G401 (cell line): ENCODE data around the gene TBC1D9B. TPM values are rescaled to one million over a fixed set of nuclear protein-coding genes. Genes with fewer than 3 reads are reported as not detected.

Experiments
- DNase-seq: peaks from one replicate; pipeline ENCODE4 v3.0.0-alpha.2; 2015; ENCODE audit warnings: low spot score
- in situ Hi-C: cut with HindIII; loops from 2 replicates; pipeline ENCODE4 v1.10.0; 2016; ENCODE audit warnings: low sequenced_read_pairs, mixed read lengths
- total RNA-seq: library from RNA; depleted of rRNA; stranded (reverse); fragments of >200 nt; shearing (Covaris generic); gene quantifications from 2 replicates; pipeline ENCODE4 v1.2.3, GENCODE V29; 2014

TBC1D9B gene
- total RNA-seq, 1 experiment from 2014 or later, result 58.0 TPM

DNA sequence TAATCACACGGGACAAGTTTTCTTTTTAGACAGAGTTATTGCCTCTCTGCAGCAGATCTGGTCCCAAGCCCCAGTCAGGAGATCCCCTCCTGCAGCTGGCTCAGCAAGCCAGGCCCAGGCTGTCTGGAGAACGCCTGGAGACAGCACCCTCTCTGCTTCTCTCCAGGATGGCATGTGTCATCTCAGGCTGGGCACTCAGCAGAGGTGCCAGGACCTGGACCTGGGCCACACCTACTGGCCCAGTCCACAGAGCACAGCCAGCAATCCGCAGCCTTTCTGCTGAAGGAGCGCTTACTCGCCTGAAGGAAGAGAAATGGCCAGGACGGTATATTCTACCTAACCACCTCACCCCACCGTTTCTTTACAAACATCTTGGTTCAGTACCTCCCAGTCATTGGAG is 4.7 kb upstream of the TBC1D9B start:
- DNase-seq, result peak; percentile 81
- in situ Hi-C loops, result no loop called here

GRCh38 chr5:179909224-179909623 is 1.5 kb upstream of the TBC1D9B start:
- in situ Hi-C loops, result no loop called here
- no peak for DNase-seq

DNA sequence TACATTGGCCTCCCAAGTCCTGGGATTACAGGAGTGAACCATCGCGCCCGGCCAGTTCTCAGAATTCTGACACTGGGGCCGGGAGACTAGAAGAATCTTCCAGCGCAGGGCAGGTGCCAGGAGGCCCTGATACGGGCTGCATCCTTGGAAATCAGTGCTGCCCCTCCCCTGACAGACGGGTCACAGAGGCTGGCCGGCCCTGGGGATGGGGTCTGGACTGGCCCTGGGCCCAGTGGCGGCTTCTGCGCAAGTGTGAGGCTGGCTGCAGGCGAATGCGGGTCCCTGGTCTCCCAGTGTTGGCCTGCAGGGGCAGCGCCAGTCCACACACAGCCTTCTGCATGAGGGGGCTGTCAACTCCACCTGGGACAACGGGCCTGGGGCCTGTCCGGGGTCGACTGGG is 831 bp upstream of the TBC1D9B start:
- in situ Hi-C loops, result no loop called here
- DNase-seq, result peak; percentile 20

DNA sequence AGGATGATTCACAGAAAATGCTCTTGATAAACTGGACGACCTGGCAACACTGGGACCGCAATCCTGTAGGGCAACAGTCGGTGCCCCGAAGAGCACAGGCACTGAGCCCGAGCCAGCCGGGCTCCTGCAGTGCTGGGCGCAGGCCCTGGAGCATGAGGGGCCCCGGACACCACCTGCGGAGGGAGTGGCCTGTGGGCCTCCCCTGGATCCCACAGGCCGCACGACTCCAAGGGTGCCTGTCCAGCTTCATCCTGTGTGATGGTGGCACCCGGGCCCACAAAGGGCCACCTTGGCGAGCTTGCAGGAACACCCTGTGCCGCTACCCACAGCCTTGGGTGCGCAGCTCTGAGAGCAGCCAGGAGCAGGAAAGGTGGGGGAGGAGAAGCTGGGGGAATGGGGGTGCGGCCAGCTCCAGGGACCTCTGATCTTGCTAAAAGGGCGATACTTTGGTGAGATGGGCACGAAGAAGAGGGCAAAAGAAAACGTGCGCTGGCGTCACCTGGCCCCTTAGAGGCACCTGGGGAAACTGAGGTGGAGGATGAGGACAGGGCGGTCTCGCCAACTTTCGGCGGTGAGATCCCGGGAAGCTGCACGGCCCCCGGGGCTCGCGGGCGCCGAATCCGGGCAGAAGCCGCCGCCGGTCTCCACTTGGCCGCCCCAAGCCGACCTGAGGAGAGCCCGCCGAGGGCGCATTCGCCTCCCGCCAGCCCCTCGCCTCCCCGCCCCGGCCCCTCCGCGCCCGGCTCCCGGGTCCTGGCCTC is 722 bp downstream of the TBC1D9B start:
- in situ Hi-C loops, result no loop called here
- peak; percentile 44 for DNase-seq

DNA sequence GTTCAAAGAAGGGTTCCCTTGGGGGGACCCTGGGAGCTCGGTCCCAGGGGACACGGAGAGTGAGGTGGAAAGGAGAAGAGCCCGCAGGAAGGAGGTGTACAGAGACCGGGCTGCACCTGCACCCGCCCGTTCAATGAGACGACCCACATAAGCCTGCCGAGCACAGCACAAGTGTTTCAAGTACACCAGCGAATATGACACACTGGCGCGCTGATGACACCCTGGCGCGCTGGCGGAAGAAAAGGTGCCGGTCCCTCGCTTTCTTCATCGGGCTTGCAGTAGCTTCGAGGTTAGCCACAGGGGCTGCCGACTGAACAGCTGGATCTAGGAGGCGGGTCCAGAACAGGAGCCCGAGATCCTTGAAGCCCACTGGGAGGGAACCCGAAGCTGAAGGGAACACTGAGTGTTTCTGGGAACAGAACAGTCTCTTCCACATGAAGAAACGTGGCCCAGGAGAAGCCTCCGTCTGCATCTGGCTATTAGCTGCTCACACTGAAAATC is 1.4 kb downstream of the TBC1D9B start:
- in situ Hi-C loops, result no loop called here
- peak; percentile 45 for DNase-seq

DNA sequence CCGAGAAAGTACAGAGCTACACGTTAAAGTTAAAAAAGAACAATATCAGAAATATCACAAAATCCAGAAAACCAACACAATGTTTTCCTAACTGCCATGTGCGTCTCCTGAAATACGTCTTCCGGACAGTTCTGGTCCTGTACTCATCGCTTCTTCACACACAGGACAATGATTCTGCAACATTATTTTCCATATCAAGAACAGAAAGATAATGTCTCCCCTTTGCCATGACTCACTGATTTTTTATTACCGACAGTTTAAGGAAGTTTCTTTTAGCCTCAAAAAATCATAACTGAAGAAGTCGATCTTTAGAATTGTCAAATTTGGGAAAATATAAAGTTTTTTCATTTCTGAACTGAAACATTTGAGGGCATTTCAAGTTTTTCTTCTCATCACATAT is 2.5 kb downstream of the TBC1D9B start:
- in situ Hi-C loops, result no loop called here

DNA sequence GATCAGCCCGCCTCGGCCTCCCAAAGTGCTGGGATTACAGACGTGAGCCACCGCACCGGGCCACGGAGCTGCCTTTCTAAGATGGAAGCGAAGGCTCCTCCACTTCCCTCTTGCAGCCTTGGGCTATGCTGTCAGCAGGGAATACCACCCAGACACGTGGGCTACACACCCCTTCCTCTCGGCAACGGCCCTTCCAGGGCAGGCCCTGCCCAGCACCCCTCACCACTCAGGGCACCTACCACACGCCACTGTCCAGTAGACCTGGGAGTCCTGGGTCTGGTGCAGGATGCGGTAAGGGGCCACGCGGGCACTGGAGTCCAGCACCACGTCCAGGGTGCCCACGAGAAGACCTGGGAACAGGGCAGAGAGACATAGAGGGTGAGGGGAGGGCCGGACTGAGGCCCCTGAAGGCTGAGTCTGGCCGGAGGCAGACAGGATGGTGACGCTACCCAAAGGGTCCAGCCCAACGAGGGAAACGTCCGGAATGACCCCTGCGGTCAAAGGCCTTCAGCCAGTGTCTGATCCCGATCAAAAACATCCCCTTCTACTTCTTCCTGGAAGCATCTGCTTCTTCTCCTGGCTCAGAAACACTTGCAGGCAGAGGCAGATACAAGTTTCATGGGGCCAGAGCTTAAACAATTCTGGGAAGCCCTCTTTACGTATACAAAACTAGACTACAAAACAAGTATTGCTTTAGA is 3.1 kb downstream of the TBC1D9B start:
- in situ Hi-C loops, result no loop called here
- DNase-seq, result no peak

More for the DNA sequence above, 2.5 kb downstream of the TBC1D9B start:
- DNase-seq, result no peak

DNA sequence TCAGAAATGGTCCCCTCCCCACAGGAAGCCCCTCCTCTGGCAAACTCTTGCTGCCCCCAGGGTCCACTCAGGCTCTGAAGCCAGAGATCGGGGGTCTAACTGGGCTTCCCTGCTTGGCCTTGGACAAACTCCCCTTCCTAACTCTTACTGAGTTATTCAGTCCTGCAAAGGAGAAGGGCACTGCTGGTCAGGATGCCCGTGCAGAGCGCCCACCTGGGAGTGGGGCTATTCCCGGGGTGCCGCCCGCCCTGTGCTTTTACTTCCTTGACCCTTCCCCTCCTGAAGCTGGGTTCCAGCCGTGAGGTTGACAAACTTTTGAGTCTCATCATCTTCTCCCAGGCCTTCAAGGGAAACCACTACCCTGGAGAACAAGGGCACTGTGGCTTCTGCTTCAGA is 4.9 kb downstream of the TBC1D9B start:
- in situ Hi-C loops, result no loop called here
- DNase-seq, result no peak

DNA sequence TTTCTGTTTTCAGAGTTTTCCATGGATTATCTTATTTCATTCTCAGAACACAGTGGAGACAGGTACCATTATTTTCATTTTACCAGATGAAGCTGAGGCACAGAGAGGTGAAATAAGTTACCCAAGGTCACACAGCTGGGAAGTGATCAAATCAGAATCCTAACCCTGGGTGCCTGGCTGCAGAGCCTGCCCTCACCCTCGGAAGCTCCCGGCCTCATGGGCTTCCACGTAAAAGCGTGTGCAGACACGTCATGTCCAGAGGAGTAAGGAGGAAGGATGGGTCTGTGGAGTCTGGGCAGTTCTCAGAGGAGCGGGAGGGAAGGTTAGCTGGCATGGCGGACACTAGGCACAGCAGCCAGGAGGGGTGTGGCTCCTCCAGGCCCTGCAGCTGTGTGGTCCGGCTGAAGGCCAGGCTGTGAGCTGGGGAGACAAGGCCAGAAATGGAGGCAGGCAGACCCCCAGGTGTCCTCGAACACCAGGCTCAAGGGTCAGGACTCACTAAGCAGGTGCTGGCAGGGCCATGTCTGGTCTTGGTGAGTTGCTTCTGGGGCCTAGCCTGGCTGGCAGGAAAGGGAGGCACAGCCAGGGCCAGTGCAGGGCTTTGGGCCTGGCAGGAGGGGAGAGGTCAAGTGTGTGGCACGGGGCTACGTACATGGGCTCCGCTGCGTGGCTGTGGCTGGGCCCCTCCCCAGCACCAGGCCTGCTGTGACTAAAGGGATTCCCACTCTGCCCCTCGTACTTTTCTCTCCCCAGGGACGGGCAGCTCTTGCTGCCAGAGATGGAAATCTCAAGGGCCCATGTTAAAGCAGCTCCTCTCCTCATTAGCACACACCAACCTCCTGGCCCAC is 5.6 kb downstream of the TBC1D9B start:
- no peak for DNase-seq
- in situ Hi-C loops, result no loop called here

DNA sequence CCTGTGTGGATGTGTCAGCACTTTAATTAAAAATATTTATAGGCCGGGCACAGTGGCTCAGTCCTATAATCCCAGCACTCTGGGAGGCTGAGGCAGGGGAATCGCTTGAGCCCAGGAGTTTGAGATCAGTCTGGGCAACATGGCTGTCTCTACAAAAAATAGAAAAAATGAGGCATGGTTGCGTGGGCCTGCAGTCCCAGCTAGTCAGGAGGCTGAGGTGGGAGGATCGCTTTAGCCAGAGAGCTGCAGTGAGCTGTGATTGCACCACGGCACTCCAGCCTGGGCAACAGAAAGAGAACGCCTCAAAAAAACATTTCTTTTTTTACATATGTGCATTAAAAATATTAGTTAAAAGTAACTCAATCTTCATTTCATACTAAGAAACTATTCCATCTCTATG is 6.2 kb downstream of the TBC1D9B start:
- in situ Hi-C loops, result no loop called here
- DNase-seq, result no peak

GRCh38 chr5:179900711-179901110 is 7.0 kb downstream of the TBC1D9B start:
- peak; percentile 90 for DNase-seq
- in situ Hi-C loops, result no loop called here

- no peak for DNase-seq
- in situ Hi-C loops, result no loop called here
These were observed 7.5 kb downstream of the TBC1D9B start for GRCh38 chr5:179900206-179900605.

GRCh38 chr5:179895861-179896260 is 11.8 kb downstream of the TBC1D9B start:
- in situ Hi-C loops, result no loop called here
- no peak for DNase-seq

DNA sequence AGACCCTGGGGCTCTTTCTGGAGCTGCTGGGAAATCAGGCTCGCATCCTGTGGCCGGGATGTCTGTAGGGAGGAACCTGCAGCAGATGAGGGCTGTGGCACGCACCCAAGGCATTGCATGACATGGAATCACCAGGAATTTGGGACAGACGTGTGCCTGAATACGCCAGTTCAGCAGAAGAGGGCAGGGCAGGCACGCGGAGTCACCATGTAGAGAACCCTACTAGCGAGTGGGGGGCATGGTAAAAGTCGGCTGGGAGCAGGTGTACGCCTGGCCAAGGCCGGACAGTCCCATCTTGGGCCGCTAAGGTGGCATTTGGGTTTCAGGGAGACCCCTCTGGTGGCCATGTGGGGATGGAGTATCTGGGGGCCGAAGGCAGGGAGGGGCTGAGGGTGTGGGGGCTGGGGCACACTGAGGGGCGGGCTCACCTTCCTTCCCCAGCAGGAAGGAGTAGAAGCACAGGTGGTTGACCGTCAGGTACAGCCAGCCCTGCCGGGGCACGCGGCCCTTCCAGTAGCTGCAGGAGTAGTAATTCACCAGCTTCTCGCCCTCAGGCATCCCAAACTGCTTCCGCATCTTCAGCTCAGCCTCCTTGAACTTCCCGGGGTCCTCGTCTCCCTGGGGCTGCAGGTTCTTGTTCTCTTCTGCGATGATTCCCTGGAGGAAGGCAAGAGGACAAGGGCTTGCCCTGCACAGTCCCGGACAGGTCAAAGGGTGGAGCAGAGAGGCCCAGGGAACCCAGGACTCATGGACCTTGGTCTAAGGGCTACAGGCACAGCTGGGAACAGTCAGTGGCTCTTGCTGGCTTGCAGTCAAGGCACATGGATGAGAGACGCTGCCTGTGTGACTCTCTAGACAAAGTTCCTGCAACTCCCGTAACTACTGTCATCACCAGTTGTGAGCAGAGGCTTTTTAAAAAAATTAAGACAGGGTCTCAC is 13.5 kb downstream of the TBC1D9B start:
- peak; percentile 76 for DNase-seq
- in situ Hi-C loops, result no loop called here

DNA sequence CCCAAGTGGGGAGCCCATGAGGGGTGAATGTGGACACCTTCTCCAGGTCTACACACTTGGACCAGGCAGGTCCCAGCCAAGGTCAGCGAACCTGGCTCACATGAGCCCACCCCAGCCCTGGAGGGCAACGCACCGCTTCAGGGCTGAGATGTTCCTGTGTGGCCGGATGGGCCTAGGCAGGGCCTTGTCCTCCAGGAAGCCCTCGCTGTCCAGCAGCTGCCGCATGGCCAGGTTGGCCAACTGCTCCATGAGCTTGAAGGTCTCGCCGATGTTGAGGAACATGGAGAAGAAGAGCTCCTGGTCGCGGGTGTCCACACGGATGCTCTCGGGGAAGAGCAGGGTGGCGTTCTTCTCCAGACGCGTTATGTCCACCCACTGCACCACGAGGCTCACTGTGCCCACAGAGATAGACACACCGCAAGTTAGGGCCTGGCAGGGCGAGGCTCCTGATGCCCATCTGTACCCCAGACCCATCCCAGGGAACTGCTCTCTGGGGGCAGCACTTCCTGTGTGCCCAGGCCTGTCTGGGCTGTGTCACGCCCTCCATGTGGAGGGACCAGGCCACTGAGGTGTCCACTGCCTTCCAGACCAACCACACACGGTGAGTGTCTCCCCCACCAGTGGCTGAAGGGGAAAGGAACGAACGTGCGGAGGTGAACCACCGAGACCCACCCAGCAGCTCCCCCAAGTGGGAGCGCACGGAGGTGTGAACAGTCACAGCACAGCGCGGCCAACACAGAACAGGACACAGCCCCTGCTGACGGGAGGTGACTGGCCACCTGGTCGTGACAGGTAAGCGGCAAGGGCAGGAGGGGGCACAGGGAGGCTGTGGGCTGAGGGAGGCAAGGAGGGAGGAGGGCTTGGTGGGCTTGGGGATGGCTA is 14.4 kb downstream of the TBC1D9B start:
- in situ Hi-C loops, result no loop called here
- peak; percentile 30 for DNase-seq

- in situ Hi-C loops, result no loop called here
- no peak for DNase-seq
These were observed 15.4 kb downstream of the TBC1D9B start for GRCh38 chr5:179892255-179892654.

- in situ Hi-C loops, result no loop called here
- DNase-seq, result no peak
These were observed 16.7 kb downstream of the TBC1D9B start for GRCh38 chr5:179890751-179891682.
